Pulmonary artery endothelial cell (primary cell): Measurements from ENCODE around the gene MYNN. TPM values are rescaled to one million over a fixed set of nuclear protein-coding genes. Genes with fewer than 3 reads are reported as not detected.

Experiments used
- DNase-seq: peaks from one replicate; pipeline ENCODE4 v3.0.0-alpha.2; 2011; ENCODE audit warnings: low read depth, low spot score
- total RNA-seq: library from RNA; depleted of rRNA; stranded (reverse); fragments of >200 nt; gene quantifications from 2 replicates; pipeline ENCODE4 v1.2.3, GENCODE V29; 2014

Gene MYNN
- total RNA-seq, 1 donor from 2014 or later = 20.2 TPM

DNA sequence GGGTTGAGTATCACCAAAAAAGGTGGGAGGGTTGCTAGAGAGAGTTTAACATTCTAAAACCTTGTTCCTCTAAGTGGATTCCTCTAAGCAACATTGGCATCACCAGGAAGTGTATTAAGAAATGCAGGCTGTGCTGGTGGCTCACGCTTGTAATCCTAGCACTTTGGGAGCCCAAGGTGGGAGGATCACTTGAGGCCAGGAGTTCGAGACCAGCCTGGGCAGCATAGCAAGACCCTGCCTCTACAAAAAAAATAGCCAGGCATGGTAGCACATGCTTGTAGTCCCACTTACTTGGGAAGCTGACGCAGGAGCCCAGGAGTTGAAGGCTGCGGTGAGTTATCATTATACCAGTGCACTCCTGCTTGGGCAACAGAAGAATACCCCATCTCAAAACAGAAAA lies 4.6 kb downstream of the MYNN start:
- DNase-seq = no peak

DNA sequence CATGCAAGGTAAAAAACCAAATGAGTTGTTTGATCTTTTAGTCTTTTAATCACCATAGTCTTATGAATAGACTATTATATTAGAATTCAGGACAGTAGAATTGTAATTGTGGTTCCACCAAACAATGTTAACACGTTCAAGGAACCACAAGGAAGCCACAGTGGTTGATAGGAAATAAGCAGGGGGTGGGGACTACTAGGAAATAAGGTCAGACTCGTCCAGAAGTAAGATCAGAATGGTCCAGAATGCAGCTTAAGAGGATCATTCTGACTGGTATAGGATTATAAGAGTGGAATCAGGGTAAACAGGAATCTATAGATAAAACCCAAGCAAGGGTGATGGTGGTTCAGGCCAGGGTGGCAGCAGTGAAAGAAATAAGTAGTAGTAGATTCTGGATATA lies 7.5 kb downstream of the MYNN start:
- no peak for DNase-seq

DNA sequence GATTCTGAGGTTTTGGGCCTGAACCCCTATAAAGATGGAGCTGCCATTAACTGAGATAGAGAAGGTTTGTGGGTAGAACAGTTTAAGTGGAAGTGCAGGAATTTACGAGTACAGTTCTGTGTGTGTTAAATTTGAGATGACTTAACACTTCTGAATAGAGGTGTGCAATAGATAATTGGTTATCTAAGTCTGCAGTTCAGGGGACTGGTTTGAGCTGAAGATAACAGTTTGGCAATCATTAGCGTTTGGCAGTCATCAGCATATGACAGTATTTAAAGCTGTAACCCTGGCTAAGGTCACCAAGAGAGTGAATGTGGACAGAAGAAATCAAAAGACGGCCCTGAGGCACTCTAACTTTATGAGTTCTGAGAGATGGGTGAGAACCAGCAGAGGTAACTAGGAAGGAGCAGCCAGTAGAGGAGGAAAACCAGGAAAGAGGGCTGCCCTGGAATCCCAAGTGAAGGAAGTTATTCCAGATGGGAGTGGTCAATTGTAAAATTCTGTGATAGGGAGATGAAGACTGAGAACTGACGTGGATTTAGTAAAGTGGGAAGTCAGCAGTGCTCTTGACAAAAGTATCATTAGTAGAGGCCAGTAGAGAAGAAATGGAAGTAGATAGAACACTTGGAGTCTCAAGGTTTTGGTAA lies 8.1 kb downstream of the MYNN start:
- DNase-seq = no peak

DNA sequence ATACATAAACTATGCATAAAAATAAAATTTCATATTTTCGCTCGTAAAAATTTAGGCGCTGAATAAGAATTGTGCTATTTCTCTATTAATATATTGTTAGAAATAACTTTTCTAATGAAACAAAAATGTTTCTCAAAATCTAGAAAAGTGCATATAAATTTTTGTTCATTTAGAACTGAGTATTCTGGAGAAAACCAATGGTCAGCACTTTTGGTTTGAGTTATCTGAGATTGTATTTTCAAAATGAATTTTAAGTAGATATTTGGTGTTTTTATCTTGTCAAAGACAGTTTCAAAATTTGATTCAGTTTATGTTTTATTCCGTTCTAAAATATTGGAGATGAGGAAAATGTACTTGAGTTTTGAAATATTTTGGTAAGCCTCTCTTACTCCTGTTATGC lies 13.9 kb downstream of the MYNN start:
- no peak for DNase-seq

DNA sequence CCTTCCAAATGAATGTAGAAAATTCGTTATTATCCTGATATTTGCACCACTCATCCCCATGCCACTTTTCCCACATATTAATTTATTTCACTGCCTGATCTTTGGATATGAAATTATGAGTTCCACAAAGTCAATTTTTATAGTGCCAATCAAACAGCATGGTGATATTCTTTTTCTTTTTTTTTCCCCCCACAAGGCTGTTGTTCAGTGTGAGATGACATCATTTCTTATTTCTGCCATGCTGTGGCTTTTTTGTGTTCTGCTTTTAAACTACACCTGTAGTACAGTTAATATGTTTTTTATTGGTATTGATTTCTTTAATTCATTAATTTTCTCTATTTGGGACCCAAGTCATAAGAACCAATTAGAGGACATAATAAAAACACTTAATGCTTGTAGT lies 14.6 kb downstream of the MYNN start:
- no peak for DNase-seq

DNA sequence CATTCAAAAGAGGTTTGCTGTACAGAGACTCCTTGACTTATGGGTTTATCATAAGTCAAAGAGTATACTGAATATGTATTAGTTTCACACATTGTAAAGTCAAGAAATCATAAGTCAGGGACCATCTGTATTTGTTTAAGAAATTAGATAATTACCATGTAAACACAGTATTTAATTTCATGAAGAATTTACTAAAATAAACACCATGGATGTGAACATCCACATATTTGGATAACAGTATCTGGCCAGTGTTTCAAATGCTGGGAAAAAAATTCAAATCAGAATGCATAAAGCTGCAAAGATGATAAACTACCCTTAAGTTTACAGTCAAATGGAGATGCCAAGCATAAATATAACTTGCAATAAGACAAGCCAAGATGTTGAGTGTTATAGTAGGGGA lies 17.0 kb downstream of the MYNN start:
- DNase-seq = no peak

DNA sequence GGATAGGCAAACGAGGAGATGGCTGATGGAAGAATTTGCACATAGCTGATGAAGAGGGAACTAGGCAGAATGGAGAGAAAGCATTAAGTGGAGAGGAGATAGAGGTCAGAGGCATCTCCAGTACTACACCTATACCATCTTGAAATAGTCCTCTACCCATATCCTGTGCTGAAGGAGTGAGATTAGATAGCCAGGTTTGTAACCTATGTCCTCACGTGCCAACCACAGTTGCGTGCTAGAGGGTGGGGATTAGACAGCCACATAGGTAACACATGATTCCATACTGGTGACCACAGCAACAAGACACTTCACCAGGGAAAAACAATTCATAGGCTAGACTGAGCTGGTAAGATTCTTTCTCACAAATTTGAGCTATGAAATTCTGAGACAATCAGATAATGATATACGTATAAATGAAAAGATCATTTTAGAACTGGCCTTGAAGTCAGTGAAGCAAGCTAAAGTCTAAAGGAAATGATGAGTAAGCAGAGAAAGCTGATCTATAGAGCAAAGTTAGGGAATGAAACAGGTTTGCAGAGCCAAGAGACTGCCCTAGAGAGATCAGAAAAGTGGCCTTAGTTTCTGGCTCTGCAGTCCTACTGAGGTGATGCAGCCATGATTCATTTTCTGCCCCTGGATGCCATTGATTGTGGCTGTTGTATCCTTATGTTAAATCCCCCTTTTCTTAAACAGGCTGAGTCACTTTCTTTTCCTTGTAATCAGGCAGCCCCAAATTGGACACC lies 17.7 kb downstream of the MYNN start:
- no peak for DNase-seq

DNA sequence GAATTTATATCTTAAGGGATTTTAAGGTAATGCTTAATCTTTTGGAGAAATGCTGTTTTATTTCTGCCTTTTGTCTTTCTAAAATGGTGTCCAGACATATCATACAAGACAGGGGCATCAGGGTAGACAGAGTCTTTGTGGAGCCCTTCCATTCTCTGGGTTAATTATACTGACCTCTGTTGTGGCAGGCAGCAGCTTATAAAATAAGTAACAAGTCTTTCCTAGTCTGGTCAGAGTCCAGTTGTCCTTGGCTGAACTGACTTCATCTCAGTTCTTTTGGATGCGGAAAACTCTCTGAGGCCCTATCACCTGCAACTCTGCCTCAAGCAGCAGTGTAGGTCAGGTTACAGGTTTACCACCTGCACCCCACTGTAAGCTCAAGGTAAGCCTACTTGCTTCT lies 19.2 kb downstream of the MYNN start:
- no peak for DNase-seq

DNA sequence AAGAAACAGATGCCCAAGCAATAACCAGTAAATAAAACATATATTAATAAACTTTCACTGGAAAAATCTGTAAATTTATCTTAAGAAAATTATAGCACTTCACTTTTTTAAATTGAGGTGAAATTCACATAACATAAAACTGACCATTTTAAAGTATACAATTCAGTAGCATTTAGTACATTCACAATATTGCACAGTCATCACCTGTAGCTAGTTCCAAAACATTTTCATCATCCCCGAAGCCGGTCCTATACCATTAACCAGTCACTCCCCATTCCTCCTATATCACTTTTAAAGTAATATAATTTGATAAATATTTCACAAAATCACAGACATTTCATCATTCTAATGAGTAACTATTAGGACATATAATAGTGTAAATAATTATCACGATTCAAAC lies 31.5 kb downstream of the MYNN start:
- no peak for DNase-seq

DNA sequence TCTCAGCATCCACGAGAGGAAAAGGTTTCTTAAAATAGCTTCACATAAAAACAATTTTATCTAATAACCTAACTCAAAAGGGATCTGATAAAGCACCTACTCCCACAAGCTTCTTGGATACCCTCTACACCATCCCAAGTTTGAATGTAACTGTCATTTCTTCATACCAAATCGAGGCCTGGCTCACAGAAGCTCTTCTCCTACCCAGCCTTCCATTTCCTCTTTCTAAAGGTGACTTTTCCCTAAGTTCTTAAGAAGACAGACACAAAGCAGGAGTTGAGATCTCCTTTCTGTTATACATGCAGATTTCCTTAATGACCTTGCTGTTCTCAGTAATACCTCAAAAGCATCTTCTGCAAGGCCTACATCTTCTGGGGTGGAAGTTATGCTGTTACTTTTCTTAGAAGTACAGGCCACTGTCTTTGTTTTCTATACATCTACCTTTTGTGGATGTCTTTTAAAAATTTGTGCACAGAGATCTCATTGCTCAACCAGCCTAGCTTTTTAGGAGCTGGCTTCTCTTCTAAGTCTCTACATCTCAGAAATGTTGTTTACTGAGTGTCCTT lies 36.1 kb downstream of the MYNN start:
- DNase-seq = no peak

DNA sequence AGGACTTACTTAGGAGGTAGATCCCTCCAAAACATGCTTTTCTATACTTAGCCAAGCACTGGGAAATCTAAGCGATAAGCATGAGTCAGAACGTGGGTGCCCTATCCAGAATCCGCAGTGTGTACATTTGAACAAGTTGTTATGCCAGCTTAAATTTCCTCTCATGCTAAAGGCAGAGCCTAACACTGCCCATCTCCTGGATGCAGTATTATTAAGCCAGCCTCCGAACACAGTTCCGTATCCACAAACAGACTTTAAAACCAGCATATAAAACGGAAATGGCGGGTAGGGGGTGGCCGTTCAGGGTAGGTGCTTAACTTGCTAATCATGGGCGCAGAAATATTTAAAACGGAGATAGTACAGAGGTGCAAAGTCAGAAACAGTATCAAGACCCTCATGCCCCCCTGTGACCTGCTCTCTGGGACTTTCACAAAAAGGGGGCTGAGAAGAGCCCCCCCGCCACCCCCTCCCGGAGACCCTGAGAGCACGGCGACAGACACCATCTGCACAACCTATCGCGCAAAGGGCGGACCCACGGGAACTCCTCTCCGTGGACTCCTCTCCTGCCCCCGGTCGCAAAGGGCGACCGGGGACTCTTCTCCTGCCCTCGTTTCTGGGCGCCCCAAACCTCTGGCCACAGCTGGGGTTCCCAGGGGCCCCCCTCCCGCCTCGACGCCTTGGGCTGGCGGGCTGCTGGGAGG lies 38.6 kb downstream of the MYNN start:
- no peak for DNase-seq

DNA sequence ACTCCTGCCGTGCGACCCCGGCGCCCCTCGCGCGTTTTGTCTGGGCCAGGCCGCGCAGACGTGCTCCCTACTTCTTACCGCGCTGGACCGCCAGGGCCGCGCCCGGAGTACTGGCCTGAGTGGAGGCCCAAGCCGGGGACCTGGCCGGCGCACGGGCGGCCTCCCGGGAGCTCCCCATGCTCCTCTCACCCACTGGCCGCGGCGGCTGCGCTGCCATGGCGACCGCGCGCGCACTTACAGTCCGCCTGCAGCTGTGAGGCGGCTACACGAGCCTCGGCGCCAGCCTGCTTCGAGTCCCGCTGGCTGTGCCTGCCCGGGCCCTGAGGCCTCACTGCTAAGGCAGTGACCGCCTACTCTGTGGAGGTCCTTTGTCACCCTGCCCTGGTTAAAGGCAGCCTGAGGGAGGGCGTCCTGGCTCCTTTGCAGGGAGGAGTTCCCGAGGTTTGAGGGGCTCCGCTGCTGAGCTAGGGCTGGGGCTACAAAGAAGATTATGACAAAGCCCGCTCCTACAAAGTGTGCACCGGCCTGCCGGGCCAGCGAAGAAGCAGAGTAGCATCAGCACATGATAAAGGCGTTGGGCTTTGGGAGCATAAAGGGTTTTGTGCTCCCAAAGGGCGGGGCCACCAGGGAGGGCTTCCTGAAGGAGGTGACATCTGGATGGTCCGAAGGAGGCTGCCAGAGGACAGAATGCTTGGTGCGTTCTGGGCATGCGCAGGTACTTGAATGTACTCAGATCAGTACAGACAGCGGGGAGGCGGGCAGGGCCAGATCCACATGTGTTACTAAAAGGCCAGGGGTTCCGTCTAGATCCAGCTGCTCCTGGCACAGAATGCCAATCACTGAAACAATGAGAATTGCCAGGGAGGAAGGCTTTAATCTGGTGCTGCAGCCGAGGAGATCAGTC lies 39.4 kb downstream of the MYNN start, which contains the start of the genes LRRC34 and LRRIQ4:
Gene LRRC34 (minus strand): TSS at position 573 of the 904 bp plus-strand sequence. CDS start 356 bp downstream, at position 217.
Gene LRRIQ4 (plus strand): TSS at position 539 of the 904 bp plus-strand sequence. CDS start 9,052 bp downstream, outside the sequence.
- peak; percentile 22 for DNase-seq

DNA sequence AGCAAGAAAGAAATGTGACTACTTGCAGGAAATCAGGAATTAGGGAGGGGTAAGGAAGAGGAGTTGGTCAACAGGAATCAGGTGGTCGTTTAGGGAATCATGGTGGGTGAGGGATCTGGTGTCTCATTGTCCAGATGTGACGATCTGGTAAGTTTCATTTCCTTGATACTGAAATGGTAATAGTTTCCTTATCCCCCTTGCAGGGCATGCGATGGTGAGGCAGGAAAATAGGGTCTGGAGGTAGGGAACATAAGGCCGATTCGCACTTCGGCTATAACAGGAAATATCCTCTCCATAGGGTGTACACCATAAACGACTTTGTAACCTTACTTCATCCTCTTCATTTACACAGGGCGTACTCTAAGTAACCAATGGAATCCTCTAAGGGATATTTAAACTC lies 40.1 kb downstream of the MYNN start:
- no peak for DNase-seq

DNA sequence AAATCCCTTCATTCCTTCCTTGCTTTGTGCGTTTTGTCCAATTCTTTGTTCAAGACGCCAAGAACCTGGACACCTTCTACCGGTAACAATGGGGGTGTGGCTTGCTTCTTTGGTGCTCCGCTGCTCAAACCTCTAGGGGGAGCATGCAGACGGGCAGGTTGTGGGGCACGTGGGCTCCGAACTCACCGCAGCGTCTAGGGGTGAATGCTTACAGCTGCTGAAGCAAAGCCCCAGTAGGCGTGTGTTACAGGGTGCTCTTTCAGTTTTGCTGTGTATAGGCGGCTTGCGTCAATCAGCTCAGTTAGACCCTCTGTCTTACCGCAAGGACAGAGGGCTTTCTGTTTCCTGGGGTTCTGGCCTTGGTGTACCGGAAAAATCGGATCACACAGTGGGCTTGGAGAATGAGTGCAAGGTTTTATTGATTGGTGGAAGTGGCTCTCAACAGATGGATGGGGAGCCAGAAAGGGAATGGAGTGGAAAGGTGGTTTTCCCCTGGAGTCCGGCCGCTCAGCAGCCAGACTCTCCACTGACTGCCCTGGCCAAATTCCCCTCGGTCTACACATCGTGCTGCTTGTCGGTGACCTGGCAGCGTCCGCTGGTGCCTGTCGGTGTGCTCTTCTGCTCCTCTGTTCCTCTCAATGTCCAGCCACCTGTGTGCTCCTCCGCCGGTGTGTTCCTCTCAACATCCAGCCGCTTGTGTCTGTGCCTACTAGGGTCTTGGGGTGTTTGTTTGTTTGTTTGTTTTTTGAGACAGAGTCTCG lies 40.7 kb downstream of the MYNN start:
- DNase-seq = no peak

DNA sequence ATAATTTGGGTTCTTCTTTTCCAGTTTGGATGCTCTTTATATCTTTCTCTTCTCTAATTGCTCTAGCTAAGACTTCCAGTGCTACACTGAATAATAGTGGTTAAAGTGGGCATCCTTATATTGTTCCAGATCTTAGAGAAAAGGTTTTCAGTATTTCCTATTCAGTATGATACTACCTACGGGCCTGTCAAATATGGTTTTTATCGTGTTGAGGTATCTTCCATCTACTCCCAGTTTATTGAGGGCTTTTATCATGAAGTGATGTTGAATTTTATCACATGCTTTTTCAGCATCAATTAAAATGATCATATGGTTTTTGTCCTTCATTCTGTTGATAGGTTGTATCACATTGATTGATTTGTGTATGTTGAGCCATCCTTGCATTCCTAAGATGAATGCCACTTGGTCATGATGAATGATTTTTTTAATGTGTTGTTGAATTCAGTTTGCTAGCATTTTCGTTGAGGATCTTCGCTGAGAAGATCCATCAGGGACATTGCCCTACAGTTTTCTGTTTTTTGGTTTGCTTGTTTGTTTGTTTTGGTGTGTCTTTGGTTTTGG lies 42.5 kb downstream of the MYNN start:
- no peak for DNase-seq

DNA sequence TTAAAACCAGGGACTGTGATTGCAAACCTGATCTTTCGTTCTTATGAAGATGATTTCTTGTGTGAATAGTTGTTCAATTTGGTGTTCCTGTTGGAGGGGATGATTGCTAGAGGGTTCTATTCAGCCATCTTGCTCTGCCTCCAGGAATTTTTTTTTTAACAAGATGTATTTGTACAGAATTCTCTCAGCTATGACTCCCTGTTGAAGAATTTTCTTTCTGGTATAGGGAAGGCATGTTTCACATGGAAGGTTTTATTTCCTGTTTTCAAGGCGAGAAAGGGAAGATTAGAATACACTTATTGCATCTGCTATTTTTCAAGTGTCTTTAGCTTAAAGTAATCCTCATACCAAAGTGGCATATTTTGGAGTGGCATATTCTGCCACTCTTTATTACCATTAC lies 45.1 kb downstream of the MYNN start:
- no peak for DNase-seq

DNA sequence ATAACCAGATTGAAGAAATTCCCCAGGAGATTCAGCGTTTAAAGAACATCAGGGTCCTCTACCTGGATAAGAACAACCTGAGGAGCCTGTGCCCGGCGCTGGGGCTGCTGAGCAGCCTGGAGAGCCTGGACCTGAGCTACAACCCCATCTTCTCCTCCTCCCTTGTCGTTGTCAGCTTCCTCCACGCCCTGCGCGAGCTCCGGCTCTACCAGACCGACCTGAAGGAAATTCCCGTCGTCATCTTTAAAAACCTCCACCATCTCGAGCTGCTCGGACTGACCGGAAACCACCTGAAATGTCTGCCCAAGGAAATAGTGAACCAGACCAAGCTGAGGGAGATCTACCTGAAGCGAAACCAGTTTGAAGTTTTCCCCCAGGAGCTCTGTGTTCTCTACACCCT lies 48.9 kb downstream of the MYNN start:
- no peak for DNase-seq

DNA sequence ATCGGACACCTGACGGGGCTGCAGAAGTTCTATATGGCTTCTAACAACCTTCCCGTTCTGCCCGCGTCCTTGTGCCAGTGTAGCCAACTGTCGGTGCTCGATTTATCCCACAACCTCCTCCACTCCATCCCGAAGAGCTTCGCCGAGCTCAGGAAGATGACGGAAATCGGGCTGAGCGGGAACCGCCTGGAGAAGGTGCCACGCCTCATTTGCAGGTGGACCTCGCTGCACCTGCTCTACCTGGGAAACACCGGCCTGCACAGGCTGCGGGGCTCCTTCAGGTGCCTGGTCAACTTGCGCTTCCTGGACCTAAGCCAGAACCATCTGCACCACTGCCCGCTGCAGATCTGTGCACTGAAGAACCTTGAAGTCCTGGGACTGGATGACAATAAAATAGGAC lies 49.3 kb downstream of the MYNN start:
- DNase-seq = no peak

DNA sequence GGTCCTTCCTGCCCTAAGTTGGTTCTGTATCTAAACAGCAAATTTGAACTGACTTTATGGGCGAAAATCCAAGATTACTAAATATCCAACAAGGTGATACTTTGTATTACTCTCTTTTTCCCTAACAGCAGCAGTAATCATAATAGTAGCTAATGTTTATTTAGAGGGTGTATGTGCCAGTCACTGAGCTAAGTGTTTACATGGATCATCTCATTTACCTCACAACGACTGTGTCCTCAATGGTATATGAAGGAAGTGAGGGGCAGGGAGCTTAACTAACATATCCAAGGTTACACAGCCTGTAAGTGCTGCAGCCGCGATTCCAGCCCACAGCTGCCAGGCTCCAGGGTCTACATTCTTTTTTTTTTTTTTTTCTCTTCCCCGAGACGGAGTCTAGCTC lies 49.8 kb downstream of the MYNN start:
- no peak for DNase-seq

DNA sequence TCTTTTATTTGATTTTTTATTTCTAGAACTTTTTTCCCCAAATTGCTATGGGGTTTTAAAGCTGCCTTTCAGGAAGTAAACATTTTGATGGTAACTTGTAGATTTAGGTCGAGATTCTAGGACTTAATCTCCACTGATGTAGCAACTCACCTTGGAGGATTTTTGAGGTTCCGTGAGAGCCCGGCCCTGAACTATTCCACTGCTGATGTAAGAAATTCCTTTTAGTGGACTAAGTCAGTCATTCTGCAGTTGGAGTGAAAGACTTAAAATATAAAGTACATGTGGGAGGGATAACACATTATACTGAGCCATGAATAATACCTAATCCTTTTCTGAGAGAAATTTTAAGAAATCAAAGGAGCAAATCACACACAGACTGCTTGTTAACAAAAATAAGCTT lies 52.1 kb downstream of the MYNN start:
- no peak for DNase-seq
